Muscle of arm (tissue), 12 donors: ENCODE data around the gene RBM17. TPM values are rescaled to one million over a fixed set of nuclear protein-coding genes. Genes with fewer than 3 reads are reported as not detected.
"Not testable (repeated sequence)": the region's sequence is repeated elsewhere in the genome, so short reads cannot be mapped to it uniquely, and the experiment has no call there.

Experiments used
- DNase-seq: peaks from one replicate; pipeline ENCODE4 v3.0.0-alpha.2; 2013
- polyA plus RNA-seq, 12 donors: library from polyadenylated mRNA; unstranded; fragments of 120-200 nt; gene quantifications; one replicate each; pipeline ENCODE4 v1.2.1, GENCODE V29; 2013; ENCODE audit not compliant: insufficient read length in 12 of 12

Gene RBM17
- polyA plus RNA-seq, 12 donors = 83.1 to 835 (median 111) TPM

DNA sequence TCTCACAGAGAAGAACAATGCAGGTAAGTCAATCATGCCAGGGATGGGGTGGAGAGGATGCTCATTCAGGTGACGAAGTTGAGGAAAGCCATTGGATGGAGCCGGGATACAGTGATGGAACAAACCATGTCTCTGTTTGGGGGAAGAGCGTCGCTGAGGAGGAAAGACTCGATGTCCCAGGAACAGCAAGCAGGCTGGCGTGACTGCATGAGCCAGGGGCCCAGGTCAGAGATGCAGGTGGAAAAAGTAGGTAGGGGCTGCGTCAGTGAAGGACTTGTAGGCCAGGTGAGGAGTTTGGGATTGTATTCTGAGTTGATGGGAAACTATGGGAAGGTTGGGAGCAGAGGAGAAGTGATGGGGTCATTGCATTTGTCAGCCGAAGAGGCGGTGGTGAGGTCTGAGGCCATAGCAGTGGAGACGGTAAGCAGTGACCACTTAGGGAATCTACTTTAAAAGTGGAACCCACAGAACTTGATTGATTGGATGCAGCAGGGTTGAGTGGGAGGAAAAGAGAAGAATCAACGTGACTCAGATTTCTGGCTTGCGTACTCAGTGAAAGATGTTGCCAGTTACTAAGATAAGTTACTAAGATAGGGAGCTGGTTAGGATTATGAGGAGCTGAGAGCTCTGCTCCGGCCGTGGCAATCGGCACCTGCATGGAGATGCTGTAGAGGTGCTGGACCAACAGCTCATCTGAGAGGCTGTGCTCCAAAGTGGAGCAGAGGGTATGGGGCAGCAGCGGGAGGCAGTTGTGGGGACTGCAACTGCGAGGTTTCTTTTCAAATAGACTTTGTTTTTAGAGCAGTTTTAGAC lies 14.1 kb upstream of the RBM17 start:
- no peak for DNase-seq

DNA sequence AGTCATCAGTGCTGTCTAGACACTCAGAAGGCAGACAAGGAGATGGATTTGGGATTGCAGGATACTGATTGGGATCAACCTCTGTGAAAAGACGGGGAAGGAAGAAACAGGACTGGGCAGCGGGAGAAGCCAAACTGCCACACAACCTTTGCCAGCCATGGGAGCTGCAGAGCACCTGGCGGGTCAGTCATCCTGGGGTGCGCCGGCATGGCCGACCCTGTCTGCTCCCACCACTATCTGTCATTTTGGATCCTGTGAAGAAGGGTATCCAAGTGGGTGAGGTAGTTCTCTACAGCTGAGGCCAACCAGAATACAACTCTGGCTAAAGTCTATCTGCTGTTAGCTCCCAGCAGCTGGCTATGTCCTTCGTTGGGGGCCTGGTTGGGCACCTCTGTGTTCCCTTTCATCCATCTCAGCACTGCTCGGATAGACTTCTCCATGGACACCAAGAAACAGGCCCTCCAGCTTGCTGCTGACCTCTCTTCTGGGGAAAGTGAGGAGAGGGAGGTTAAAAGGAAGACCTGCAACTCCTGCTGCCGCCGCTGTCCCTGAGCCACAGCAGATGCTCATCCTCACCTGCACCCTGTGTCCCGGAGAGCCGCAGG lies 11.7 kb upstream of the RBM17 start:
- DNase-seq = no peak

DNA sequence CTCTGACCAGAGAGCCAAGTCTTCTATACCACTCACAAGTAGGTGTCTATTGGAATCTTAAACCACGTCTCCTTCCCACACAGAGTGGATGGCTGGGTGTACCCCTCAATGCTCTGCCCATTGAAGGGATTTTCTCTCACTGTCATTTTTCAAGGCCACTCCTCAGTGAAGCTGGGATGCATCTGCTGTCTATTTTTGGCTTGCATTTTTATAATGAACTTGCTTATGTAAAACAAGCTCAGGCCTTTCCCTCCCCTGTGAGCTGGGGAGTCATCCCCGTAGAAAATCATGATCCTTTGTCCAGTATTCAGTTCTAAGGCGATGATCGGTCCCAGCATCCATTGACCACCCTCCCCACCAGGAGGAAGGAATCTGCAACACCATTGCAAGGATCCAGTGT lies 9.8 kb upstream of the RBM17 start:
- no peak for DNase-seq

- no peak for DNase-seq
Observed at GRCh38 chr10:6080417-6080973, 8.3 kb upstream of the RBM17 start.

DNA sequence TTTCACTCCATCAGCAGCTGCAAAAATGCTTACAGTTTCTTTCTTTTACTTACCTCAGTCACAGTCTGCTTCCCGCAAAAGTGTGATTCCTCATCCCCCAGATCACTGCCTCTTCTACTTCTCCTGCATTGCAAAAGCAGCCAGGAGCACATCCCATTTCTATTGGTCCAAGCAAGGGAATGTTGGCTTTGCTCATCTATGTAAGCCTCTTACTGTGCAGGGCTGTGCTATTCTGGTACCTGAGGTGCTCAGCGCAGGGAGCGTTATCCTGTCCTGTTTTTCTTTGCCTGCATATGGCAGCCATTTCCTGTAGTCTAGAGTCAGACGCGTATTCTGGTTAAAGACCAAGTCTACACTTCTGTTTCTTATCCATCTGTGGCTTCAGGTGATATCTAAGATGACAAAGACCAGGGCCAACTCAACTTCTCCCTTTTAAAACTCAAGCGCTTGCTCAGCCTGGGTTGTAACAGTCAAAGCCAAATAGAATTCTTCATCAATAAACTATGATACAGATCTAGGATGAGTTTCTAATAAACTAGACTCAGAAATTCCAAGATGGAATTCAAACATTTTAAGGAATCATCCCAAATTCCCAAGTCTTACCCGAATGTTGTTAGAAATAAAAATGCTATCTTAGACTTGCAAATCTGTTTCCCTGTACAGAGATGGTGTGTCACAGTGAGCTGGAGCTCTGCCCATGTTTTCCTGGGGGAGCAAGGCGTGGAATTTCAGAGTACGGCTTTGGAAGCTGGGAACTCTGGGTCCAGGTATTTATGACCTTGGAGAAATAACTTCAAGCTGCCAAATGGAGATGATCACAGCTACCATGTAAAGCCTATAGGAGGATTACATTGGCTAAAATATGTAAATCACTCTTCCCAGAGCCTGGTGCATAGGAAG lies 6.1 kb upstream of the RBM17 start:
- DNase-seq = no peak

DNA sequence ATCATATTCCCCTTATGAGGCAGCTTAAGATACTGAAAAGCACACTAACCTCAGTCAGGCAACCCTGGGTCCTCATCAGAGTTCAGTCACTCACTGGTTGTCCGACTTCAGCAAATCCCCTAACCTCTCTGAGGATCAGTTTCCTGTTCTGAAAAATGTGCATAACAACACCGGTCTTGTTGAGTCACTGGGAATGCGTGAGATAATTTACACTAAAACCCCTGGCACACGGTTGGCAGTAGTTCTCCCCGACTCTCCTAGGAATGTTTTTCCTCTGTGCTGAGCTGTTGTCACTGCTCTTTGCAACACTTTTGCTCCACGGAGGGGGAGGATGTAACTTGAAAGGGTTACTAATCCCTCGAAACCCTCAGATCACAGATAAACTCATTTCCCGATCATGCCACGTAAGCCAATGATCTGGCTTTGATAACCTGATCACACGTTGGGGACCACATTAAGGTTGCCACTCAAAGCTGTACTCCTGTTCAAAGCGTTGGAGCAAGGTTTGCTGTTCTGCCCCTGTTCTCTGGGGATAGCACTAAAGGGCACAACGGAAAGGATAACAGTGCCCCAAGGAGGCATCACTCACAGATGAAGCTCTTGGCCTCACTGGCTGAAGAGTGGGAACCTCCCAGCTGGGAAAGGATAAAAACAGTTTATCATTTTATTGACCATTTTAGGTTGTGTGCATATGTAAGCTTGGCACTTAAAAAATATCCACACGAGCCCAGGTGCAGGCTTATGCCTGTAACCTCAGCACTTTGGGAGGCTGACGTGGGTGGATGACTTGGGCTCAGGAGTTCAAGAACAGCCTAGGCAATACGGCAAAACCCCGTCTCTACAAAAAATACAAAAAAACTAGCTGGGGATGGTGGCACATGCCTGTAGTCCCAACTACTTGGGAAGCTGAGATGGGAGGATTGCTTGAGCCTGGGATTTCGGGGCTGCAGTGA lies 5.0 kb upstream of the RBM17 start:
- DNase-seq = no peak

- peak; percentile 82 for DNase-seq
Observed at GRCh38 chr10:6086375-6087233, 2.2 kb upstream of the RBM17 start.

DNA sequence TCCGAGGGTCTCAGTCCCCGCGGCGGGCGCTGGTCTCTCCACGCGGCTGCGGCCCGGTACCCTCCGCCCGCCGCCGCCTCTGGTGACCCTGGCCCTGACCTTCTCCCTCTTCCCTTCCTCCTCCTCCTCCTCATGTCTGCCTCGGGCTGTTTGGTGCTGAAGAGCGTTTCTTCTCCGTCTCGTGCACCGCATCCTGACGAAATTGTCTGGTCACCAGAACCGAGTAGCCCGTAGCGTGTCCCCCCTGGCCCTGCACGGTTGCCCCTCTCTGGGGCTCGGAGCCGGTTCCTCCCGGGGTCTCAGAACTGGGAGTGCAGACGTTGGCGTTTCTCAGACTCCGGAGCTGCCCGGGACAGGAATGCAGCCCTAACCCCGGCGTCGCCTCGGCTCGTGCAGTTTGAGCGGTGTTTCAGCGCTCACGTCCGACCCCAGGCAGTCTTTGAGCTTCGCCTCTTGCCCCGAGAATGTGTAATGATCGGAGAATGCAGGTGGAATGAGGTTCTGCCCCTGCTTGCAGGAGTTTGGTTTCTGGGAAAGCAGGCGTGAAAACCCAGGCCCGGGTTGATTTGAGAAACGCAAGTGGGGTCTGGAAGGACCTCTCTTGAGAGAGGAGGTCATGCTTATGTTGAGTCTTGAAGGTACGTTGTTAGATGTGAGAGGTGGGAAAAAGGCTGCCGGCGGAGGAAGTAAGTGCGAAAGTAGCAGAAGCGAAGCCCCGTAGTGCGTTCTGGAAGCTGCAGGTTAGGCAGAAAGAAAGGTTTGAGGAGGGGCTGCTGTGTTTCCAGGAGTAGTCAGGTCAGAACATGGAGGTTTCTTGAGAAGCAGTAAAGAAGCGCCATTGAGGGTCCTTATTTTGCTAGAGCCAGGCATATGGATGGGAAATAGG lies 743 bp downstream of the RBM17 start:
- no peak for DNase-seq

DNA sequence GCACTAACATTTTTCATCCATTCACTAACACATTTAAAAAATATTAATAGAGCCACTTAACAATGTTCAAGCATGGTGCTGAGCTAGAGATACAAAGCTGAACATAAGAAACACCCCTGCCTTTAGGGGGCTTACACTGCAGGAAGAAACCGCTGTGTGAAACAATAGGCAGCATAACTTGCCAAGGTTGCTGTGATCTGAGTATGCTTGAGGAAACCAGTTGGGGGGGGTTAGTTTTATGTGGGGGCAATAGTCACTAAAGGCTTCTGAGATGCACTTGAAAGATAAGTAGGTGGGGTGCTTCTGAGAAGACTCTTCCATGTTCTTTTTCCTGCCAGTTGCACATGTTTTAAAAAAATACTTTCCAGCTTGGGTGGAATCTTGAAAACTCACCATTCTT lies 2.8 kb downstream of the RBM17 start:
- DNase-seq = no peak

- no peak for DNase-seq
Observed at GRCh38 chr10:6092731-6093130, 3.9 kb downstream of the RBM17 start.

DNA sequence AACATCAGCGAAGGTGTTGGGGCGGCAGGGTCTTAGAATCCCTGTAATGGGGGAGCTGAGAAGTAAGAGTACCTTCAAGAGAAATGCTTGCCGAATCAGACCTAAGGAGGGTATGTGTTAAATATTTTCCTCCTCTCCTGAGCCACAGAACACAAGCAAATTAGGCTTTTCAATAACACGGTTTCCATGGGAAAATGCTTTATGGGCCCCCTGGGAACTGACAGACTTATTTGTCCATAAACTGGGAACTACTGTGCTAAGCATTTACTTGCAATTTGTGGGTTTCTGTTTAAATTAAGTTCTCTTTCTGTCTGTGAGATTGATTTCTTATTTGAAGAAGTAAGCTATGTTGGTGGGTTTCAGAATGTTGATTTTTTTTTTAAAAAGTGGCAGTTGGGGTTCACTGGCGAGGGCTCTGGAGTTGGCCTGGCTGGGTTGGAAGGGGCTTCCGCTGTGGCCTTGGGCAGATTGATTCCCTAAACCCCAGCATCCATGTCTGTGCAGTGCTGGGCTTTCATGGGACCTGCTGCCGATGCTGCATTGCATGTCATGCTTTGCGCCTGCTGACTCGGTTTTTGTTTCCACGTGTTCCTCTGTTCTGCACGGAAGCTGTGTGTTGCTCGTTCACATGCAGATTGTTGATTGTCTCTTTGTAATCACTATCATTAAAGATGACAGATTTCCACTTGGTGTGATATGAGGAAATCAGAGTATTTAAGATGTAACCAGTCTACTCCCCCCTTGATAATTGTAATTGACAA lies 7.2 kb downstream of the RBM17 start:
- DNase-seq = no peak

GRCh38 chr10:6097063-6097462 lies 8.2 kb downstream of the RBM17 start:
- no peak for DNase-seq

GRCh38 chr10:6098156-6098555 lies 9.3 kb downstream of the RBM17 start:
- DNase-seq = no peak

DNA sequence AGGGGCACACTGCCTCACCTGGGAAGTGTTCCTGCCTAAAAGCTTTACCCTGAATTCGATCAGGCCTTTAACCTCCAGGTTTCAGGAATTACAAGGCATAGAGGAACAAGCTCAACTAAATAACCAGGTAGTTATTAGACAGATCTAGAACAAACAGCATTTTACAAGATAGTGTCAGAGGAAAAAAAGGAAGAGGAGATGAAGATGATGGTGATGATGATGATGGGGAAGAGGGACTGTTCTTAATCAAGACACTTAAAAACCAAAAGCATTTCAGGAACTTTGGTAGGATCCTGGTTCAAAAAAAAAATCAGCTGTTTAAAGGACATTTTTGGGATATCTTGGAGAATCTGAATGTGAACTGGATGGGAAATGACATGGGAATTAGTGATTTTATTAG lies 11.5 kb downstream of the RBM17 start:
- no peak for DNase-seq

GRCh38 chr10:6101181-6101580 lies 12.3 kb downstream of the RBM17 start:
- no peak for DNase-seq

GRCh38 chr10:6102128-6102527 lies 13.3 kb downstream of the RBM17 start:
- no peak for DNase-seq

GRCh38 chr10:6103591-6103990 lies 14.8 kb downstream of the RBM17 start:
- DNase-seq = no peak

GRCh38 chr10:6107616-6108015 lies 18.8 kb downstream of the RBM17 start:
- DNase-seq = not testable (repeated sequence)
